ENCODE data around the gene SKIL.

The SKIL gene

DNA sequence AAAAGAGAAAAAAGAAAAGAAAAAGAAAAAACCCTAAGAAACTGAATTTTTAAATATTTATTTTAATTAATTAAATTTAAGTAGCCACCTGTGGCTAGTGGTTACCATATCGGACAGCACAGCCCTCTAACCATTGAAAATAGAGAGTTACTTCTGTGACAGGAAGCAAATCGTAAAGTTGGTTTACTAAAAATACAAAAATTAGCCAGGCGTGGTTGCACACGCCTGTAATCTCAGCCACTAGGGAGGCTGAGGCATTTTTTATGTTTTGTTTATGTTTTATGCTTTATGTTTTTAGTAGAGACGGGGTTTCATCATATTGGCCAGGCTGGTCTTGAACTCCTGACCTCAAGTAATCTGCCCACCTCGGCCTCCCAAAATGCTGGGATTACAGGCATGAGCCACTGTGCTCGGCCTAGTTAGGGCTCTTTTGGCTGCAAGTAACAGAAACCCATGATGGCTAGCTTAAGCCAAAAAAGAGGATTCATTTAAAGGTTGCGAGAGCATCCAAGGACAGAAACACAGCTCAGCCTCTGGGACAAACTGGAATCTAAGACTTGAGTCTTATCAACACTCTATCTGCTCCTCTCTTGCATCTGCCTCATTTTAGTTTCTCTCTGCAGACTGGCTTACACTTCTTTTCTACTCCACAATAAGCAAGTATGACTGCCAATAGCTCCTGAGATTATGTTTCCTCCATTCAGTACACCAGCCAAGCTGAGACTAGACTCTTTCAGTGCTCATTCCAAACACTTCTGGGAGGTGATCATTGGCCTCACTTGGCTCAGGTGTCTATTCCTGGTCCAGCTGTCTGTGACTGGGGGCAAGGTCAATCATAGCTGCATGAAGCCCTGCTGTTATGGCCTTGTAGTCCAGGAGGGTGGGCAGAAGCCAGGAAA lies 6.8 kb upstream of the SKIL start:
- FAIRE-seq: no peak

DNA sequence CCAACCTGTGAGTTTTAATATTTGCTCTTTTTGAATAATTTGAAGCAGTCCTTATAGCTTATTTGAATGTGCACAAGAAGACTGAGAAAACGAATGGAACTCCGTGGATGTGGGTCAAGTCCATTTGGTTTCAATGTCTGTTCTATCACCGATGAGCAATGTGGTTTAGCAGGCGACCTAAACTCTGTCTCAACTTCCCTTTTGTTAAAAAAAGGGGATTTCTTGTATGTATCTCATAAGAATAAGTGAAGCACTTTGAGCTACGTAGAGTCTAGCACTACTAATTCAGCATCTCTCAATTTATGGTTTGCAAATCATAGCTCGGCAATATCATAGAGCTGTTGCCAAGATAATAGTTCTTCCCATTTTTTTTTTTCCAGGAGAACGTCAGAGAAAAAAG lies 4.6 kb upstream of the SKIL start:
- FAIRE-seq: no peak

DNA sequence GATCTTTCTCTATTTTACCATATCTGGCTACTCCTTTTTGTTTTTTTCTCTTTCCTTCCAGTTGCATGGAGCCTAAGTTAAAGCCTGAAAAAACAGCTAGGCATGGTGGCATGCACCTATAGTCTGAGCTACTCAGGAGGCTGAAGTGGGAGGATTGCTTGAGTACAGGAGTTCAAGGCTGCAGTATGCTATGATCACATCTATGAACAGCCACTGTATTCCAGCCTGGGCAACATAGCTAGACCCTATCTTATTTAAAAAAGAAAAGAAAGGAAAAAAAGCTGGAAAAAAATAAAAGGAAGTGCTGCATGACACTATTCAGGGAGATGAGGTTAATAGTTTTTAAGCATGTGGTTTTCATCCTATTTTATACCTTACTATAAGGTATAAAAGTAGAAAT lies 4.0 kb upstream of the SKIL start:
- FAIRE-seq: no peak

DNA sequence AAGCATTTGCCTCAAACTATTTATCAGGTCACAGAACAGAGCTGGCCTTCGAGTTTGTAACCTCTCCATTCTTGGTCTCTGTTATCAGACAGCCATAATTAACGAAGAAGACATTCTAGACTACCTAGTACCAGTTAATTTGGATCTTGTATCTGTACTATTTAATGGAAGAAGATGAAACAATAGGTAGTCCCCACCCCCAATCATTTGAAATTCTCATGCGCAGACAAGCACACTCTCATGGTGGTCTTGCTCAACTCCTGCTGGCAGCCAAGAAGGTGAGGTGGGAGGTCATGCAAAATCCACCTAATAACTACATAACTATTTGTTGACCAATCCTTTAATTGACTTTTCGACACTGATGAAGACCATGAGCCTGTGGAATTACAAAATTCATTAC lies 2.8 kb upstream of the SKIL start:
- FAIRE-seq: no peak

DNA sequence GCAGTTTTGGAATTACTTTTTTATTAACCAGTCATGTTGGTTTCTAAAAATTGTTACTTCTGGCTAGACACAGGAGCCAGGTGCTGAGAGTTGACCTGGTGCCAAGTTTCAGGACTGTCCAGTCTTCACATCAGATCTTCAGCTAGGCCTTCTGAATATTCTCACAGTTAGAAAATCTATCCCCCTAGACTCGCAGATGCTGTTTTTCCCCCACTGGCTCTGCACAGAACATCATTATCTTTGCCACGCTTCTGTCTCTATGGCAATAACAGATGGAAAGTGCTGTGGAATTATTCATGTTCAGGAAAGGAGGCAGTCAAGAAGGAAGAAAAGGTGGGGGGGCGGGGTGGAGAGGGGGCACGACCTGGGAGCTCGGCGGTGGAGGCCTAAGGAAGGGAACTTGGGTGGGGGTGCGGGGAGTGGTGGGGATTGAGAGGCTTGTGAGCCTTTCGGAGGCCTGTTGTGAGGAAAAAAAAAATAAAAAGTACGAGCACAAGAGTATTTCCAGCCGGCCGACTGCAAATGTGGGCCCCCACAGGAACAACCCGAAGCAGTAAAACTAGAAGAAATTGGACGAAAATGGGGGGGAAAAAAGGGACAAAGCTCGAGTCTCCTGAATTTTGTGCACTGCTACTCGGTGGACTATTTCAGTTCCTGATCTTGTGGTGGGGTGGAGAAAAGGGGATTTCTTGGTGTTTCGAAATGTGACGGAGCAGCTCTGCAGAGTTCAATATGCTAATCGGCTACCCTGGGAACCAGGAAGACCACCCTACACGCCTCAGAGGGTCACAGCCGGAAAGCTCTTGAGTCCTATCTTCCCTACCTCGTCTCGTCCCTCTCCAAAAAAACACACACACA lies 1.5 kb upstream of the SKIL start:
- FAIRE-seq: no peak

DNA sequence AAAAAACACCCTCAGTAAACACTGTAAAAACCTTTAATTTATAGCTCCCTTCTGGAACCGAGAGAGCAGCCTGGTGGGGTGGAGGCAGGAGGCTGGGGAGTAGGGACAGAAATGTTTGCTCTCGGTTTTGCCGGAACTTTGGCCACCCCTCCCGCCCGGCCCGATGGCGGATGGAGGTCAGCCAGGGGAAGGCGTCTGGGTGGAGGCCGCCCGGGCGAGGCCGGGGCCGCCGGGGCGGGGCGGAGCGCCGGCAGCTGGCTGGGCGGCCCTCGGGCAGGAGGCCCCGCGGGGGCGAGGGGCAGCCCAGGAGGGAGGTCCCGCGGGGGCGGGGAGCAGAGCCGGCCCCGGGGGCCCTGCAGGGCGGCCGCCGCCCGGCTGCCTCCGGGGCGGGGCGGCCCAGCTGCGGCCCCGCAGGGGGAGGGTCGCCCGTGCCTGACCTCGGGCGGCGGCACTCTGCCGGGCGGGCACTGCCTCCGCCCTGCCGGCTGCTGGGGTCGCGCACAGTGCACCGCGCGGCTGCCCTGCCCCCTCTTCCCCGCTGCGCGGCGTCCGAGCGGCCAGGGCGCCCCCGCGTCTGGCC lies 829 bp upstream of the SKIL start:
- FAIRE-seq: no peak

DNA sequence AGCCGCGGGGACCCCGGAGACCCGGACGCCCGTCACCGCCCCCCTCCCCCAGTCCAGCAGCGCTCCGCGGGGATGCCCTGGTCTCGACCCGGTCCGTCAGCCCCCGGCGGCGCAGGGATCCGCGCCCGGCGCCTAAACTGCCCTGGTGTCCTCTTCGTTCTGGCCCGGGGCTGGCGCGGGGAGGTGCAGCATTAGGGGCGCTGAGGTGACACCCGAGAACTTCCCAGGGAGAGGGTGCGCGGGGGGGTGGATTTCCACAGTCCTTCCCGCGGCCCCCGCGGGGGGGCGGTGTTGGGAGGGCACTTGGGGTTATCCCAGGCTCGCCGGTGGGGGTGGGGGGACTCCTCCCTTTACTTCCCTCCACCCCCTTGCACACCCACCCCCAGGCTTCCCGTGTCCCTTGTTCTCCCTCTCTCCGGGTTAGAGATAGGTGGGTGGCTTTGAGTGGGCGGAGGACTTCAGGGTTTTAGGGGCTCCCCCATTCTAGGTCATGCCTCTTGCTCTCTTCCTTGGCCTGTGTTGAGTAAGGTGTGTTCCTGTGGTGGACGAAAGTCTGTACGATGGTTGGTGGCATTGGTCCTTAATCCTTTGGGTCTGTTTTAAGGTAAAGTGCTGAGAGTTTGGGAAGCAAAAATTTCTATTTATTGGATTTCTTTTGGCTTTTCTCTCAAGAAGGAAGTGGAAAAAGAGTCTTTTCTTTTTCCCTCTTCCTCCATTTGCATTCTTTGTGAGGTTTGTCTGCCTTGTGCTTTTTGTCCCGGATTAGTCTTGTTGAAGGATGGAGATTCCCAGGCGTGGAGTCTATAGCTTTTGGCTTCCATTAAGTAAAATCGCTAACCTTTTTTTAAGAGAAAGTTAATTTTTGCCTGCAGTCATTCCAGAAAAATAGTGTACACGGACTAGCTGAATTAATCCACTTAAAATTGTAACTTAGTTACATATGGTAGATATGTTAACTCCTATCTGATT lies 811 bp downstream of the SKIL start:
- FAIRE-seq: no peak

DNA sequence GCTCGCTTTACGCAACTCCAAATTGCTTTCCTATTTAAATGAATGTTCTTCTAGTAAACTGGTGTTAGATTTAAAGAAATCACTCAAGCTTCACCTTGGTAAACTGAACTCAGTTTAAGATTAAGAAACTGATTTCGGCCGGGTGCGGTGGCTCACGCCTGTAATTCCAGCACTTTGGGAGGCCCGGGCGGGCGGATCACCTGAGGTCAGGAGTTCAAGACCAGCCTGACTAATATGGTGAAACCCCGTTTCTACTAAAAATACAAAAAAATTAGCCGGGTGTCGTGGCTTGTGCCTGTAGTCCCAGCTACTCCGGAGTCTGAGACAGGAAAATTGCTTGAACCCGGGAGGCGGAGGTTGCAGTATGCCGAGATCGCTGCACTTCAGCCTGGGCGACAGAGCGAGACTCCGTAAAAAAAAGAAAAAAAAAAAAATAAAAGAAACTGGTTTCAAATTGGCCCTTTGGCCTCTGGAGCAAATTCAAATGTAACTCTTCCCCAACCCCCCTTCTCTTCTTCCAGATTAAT lies 1.7 kb downstream of the SKIL start:
- FAIRE-seq: no peak

DNA sequence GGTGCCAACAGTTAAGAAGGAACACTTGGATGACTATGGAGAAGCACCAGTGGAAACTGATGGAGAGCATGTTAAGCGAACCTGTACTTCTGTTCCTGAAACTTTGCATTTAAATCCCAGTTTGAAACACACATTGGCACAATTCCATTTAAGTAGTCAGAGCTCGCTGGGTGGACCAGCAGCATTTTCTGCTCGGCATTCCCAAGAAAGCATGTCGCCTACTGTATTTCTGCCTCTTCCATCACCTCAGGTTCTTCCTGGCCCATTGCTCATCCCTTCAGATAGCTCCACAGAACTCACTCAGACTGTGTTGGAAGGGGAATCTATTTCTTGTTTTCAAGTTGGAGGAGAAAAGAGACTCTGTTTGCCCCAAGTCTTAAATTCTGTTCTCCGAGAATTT lies 3.0 kb downstream of the SKIL start:
- FAIRE-seq: no peak

DNA sequence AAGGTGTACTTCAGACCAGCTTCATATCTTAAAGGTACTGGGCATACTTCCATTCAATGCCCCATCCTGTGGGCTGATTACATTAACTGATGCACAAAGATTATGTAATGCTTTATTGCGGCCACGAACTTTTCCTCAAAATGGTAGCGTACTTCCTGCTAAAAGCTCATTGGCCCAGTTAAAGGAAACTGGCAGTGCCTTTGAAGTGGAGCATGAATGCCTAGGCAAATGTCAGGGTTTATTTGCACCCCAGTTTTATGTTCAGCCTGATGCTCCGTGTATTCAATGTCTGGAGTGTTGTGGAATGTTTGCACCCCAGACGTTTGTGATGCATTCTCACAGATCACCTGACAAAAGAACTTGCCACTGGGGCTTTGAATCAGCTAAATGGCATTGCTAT lies 3.4 kb downstream of the SKIL start:
- FAIRE-seq: no peak

DNA sequence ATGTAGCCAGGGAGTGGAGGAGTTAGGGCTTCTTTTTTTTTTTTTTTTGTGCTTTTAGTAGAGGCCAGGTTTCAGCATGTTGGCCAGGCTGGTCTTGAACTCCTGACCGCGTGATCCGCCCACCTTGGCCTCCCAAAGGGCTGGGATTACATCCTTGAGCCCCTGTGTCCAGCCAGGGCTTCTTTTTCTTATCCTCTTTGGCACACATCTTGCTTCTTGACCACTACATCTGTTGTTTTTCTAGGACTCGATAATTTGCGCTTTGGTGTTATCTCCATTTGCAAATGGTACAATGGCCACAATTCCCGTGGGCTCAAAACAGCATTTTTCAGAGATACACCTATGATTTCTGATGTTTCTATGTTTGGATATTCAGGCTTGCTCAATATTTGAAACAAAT lies 4.2 kb downstream of the SKIL start:
- FAIRE-seq: no peak

DNA sequence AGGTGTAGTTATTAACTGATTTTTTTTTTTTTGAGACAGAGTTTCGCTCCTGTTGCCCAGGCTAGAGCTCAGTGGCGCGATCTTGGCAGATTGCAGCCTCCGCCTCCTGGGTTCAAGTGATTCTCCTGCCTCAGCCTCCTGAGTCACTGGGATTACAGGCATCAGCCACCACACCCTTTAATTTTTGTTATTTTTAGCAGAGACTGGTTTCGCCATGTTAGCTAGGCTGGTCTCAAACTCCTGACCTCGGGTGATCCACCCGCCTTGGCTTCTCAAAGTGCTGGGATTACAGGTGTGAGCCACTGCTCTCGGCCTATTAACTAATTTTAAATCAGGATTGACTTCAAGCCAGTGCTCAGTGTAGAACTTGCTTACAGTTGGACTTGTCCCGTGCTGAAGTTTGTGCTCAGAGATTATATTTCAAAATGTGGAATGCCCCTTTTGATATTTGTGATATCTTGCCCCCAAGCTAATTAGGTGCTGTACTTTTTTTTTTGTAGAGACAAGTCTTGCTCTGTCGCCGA lies 6.0 kb downstream of the SKIL start:
- no peak for FAIRE-seq

DNA sequence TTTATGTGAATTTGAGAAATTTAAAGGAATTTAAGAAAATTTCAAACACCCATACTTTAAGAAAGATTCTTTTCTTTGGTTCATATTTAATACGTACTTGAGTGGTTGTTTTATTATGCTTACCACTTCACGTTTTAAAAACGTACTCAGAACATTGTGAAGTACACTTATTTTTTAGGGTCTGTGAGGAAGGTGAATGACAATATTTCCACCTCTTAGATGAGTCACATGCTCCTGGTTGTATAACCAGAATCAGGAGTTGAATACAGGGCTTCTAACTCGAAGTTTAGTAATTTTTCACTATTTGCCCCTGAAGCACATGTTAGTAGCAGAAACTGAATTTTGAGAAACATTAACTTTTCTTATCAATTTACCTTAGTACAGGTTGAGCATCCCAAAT lies 7.5 kb downstream of the SKIL start:
- no peak for FAIRE-seq

DNA sequence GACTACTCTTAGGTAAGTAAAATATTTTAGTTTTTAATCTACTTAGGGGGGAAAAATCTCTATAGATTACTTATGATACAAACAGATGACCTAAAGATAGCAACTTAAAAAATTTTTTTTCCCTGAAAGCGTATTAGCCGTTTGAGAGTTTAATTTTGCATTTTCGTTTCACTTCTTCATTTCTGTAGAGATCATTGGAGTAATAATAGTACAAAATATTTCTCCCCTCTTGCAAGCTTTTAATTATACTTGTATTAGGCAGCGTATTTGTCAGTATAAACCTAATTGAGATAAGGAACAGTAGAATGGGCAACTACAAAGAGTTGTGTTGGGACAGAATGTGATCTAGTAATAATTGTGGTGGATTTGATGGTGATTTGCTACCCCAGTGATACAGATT lies 10.3 kb downstream of the SKIL start:
- FAIRE-seq: no peak

DNA sequence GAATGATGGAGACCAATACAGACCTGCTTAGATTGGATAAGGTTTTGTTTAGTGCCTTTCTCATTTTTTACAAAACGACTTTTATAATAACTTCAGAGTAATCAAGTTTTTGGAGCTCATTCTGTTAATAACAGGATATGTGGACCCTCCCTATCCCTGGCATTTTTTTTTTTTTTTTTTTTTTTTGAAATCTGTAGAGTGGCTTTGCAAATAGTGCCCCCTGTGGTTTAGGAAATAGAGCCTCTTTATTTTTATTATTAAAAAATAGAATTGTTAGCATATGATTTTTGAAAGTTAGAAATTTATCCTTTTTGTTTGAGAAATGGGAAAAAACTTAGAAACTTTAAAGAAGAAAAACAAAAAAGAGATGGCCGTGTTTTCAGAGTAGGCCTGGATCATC lies 11.4 kb downstream of the SKIL start:
- no peak for FAIRE-seq

DNA sequence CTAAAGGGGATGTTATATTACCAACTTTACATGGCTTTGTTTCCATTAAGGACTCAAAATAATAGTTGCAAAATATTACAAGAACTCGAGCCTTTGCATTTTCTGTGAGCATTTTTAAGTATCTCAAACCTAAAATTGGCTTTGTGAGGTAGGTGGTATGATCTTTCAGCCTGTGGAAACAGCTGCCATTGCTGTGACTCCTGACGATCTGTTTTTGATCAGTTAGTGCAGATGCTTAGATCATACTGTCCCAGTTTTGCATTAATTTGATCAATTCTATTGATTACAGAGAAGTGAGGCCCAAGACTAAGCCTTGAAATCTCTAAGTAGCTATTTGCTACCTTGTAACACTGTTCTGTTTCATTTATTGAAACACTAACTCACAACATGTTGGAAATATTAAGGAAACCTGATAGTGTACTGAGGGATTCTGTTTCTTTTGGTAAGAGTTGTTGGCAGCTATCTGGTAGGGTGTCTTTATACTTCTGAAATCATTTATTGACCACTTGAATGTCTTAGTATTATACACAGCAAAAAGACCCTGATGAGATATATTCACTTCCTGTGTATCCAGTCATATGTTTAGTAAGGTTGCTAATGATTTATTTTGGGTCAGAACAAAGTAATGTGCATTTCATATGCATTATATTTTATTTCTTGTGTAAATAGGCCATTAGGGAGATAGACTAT lies 14.8 kb downstream of the SKIL start:
- FAIRE-seq: no peak

DNA sequence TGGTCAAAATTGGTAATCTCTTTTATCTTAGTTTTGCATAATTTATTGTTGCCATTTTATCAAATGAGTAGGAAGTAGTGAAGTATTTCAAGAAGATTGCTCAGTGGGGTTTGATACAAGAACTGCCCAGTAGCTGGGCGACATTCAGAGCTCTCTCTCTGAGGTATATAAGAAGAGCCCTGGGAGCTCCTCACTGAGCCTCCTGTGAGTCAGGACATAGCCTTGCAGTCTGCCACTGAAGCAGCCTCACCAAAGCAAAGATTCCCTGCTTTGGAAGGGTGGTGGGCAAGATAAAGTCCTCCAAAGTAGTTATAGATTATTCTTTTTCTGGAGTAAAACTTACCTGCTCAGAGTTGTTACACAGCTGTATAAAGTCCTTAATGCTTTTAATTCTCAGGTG lies 26.1 kb downstream of the SKIL start:
- FAIRE-seq: no peak

DNA sequence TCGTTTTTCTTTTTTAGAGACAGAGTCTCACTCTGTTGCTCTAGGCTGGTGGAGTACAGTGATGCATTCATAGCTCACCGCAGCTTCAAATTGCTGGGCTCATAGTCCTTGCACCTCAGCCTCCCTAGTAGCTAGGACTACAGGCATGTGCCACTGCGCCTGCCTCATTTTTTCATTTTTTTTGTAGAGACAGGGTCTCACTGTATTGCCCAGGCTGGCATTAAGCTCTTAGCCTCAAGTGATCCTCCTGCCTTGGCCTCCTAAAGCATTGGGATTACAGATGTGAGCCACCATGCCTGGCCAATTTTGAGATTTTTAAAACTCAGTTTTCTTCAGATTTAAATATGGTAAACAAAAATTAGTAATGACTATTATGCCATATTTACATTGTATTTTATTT lies 29.0 kb downstream of the SKIL start:
- no peak for FAIRE-seq

DNA sequence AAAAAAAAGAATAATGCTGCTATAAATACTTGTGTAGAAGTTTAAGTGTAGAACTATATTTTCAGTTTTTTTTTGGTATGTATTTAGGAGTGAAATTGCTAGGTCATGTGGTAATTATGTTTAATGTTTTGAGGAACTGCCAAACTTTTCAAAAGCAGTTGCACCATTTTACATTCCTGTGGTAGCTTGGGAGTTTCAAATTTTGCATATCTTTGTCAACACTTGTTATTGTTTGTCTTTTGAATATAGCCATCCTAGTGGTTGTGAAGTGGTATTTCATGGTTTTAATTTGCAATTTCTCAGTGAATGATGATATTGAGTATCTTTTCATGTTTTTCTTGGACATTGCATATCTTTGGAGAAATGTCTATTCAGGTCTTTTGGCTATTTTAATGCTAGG lies 30.4 kb downstream of the SKIL start:
- no peak for FAIRE-seq

DNA sequence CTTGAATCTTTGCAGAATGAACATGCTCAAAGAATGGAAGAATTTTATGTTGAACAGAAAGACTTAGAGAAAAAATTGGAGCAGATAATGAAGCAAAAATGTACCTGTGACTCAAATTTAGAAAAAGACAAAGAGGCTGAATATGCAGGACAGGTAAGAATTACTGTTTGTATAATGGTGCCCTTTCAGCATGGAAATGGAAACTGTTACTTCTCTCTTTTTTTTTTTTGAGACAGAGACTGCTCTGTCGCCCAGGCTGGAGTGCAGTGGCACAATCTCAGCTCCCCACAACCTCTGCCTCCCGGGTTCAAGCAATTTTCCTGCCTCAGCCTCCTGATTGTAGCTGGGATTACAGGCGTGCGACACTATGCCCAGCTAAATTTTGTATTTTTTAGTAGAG lies 33.6 kb downstream of the SKIL start:
- no peak for FAIRE-seq

DNA sequence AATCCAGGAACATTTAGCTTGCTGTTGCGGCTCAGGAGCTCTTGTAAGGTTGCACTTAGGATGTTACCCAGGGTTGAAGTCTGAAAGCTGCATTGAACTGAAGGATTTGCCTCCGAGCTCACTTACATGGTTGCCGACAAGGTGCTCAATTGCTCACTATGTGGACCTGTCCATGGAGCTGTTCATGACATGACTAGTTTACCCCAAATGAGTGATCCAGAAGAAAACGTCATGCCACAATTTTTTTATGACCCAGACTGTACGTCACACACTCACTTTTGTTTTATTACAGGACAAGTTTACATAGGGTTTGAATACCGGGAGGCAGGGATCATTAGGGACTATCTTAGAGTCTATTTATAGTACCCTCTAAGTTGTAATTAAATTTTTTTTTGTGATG lies 40.2 kb downstream of the SKIL start:
- FAIRE-seq: no peak
